ENCODE data around the gene ST8SIA2. TPM values are rescaled to one million over a fixed set of nuclear protein-coding genes. Genes with fewer than 3 reads are reported as not detected.

Gene ST8SIA2
- polyA plus RNA-seq, 3 donors, result not detected

DNA sequence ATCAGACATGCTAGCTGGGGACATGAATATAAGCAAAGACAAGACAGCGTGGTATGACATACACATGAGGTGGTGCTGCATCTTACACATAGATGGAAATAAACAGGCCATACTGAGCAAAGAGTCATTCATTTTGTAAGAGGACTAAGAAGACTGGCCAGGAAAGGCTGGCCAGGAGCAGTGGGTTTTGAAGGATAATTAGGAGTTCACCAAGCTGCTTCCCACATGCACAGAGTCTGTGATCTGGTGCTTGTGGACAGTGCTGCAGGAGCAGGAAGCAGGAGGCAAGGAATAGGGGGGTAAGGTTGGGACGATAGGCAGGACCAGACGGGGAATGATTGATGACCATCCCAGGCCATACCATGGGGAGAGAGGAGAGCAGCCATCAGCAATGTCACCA, 41.5 kb downstream of the ST8SIA2 start:
- Mint-ChIP-seq H3K27me3 (ENCODE audit: low read depth in 3 of 3) (peaks cover 2 to 7% (median 6%) of the 10 kb centered on the region in 3 donors), H3K27ac (peak overlapping the region in 1 of 7 donors; percentile 44), H3K4me3 (no peak overlapping the region), H3K9me3 (peaks cover 0 to 2% (median 0%) of the 10 kb centered on the region in 7 donors), H3K4me1 (no peaks in the 10 kb centered on the region), H3K36me3 (no peaks in the 10 kb centered on the region)
- H3K4me1 ChIP-seq (ENCODE audit: control insufficient read depth in 1 of 2, insufficient read depth in 2 of 2, low read length in 2 of 2), result no peaks in the 10 kb centered on the region
- H3K27ac ChIP-seq (ENCODE audit: low read depth in 1 of 2, low read length in 2 of 2), result no peak overlapping the region
- TF ChIP-seq CTCF (IDR thresholded peaks at IDR 0.05), result no peak
- H3K9ac ChIP-seq (ENCODE audit: insufficient read depth, low read length, poor library complexity, severe bottlenecking), result no peak overlapping the region
- no peak overlapping the region for H2AFZ ChIP-seq (ENCODE audit: insufficient read depth, low read depth, low read length, poor library complexity, severe bottlenecking)
- intact Hi-C loops (cut with micrococcal nuclease), result no loop called here
- 91% methylated on average over 1 of the region's 3 CpGs for WGBS (ENCODE audit: insufficient coverage)
- H3K27me3 ChIP-seq (ENCODE audit: control insufficient read depth in 2 of 2, insufficient read depth in 2 of 2, low read length in 2 of 2), result no peaks in the 10 kb centered on the region
- no peaks in the 10 kb centered on the region for H3K9me3 ChIP-seq (replicated peaks in 1 of 2; ENCODE audit: control insufficient read depth in 1 of 2, insufficient read depth in 1 of 2, low read length in 2 of 2)
- no peak overlapping the region for H3K4me3 ChIP-seq (replicated peaks in 1 of 3; ENCODE audit: low read depth in 2 of 3, low read length in 3 of 3)
- H4K20me1 ChIP-seq (ENCODE audit: insufficient read depth, low read length), result no peaks in the 10 kb centered on the region
- H3K4me2 ChIP-seq (replicated peaks; ENCODE audit: extremely low read depth, low read length, poor library complexity, severe bottlenecking), result no peak overlapping the region
- no peaks in the 10 kb centered on the region for H3K36me3 ChIP-seq (replicated peaks in 1 of 2; ENCODE audit: control insufficient read depth in 1 of 2, insufficient read depth in 2 of 2, low read length in 2 of 2)
- H3K79me2 ChIP-seq (ENCODE audit: insufficient read depth, low read length), result no peaks in the 10 kb centered on the region
- no peak for DNase-seq

GRCh38 chr15:92438471-92438870, 44.8 kb downstream of the ST8SIA2 start:
- Histone ChIP-seq H3K27ac (ENCODE audit: low read depth in 1 of 2, low read length in 2 of 2) (no peak overlapping the region), H3K9me3 (replicated peaks in 1 of 2; ENCODE audit: control insufficient read depth in 1 of 2, insufficient read depth in 1 of 2, low read length in 2 of 2) (no peaks in the 10 kb centered on the region), H4K20me1 (ENCODE audit: insufficient read depth, low read length) (no peaks in the 10 kb centered on the region), H3K36me3 (replicated peaks in 1 of 2; ENCODE audit: control insufficient read depth in 1 of 2, insufficient read depth in 2 of 2, low read length in 2 of 2) (no peaks in the 10 kb centered on the region), H3K4me3 (replicated peaks in 1 of 3; ENCODE audit: low read depth in 2 of 3, low read length in 3 of 3) (no peak overlapping the region), H3K79me2 (ENCODE audit: insufficient read depth, low read length) (no peaks in the 10 kb centered on the region), H3K4me2 (replicated peaks; ENCODE audit: extremely low read depth, low read length, poor library complexity, severe bottlenecking) (no peak overlapping the region), H2AFZ (ENCODE audit: insufficient read depth, low read depth, low read length, poor library complexity, severe bottlenecking) (no peak overlapping the region), H3K9ac (ENCODE audit: insufficient read depth, low read length, poor library complexity, severe bottlenecking) (no peak overlapping the region), H3K27me3 (ENCODE audit: control insufficient read depth in 2 of 2, insufficient read depth in 2 of 2, low read length in 2 of 2) (no peaks in the 10 kb centered on the region), H3K4me1 (ENCODE audit: control insufficient read depth in 1 of 2, insufficient read depth in 2 of 2, low read length in 2 of 2) (no peaks in the 10 kb centered on the region)
- Mint-ChIP-seq H3K27ac (no peak overlapping the region), H3K36me3 (no peaks in the 10 kb centered on the region), H3K4me1 (no peaks in the 10 kb centered on the region), H3K27me3 (ENCODE audit: low read depth in 3 of 3) (peaks cover 0 to 4% (median 1%) of the 10 kb centered on the region in 3 donors), H3K9me3 (peaks cover 0 to 1% (median 0%) of the 10 kb centered on the region in 7 donors), H3K4me3 (no peak overlapping the region)
- intact Hi-C loops (cut with micrococcal nuclease), result no loop called here
- 90% methylated on average over 11 of the region's 12 CpGs for WGBS (ENCODE audit: insufficient coverage)
- DNase-seq, result no peak
- no peak for TF ChIP-seq CTCF (IDR thresholded peaks at IDR 0.05)

All from CD14-positive monocyte (primary cell).